ENCODE data around the gene AHDC1. TPM values are rescaled to one million over a fixed set of nuclear protein-coding genes. Genes with fewer than 3 reads are reported as not detected.

AHDC1 gene
- total RNA-seq, 1 experiment from 2014 or later: 33.7 TPM

- peaks cover 23 to 32% of the 10 kb centered on the region in 2 experiments for H3K4me1 ChIP-seq (ENCODE audit: control insufficient read depth in 1 of 2, insufficient read depth in 2 of 2, low read length in 2 of 2)
- H3K4me3 ChIP-seq (replicated peaks in 1 of 2; ENCODE audit: low read depth in 1 of 2, low read length in 2 of 2): no peak overlapping the region
Measured at GRCh38 chr1:27589841-27590426, 14.0 kb downstream of the AHDC1 start.

More at GRCh38 chr1:27589841-27590426, 14.0 kb downstream of the AHDC1 start:
- ATAC-seq: peak; percentile 33; the same call in 1 of the 2 replicates
- TF ChIP-seq POLR2A (IDR thresholded peaks at IDR 0.05; ENCODE audit: borderline replicate concordance, extremely low read depth, insufficient read depth, insufficient read length) (no peak), SP1 (IDR thresholded peaks at IDR 0.05; ENCODE audit: low read depth) (no peak), FOSL1 (IDR thresholded peaks at IDR 0.05; ENCODE audit: low read depth) (no peak), CBX3 (IDR thresholded peaks at IDR 0.05; ENCODE audit: low read depth) (no peak), ELF1 (IDR thresholded peaks at IDR 0.05; ENCODE audit: borderline replicate concordance, low read depth) (no peak), ATF3 (IDR thresholded peaks at IDR 0.05) (no peak), REST (IDR thresholded peaks at IDR 0.05; ENCODE audit: low read depth) (no peak), POLR2AphosphoS5 (IDR thresholded peaks at IDR 0.05; ENCODE audit: low read depth, low read length) (no peak), TCF7L2 (IDR thresholded peaks at IDR 0.05; ENCODE audit: borderline replicate concordance, extremely low read depth, insufficient read depth, insufficient read length) (no peak), SRF (IDR thresholded peaks at IDR 0.05; ENCODE audit: low read depth) (no peak), CTCF (IDR thresholded peaks at IDR 0.05 in 2 of 3, conservative IDR thresholded peaks at IDR 0.05 in 1 of 3; ENCODE audit: borderline replicate concordance in 1 of 3, insufficient read depth in 1 of 3, low read depth in 2 of 3, low read length in 2 of 3) (no peak), YY1 (IDR thresholded peaks at IDR 0.05; ENCODE audit: extremely low read depth, insufficient replicate concordance, low read depth, low read length) (no peak)
- RAD21 ChIA-PET (ENCODE audit: low non-redundant PET in 1 of 2, low total read pairs in 2 of 2, uncharacterized antibody in 2 of 2, unreplicated experiment in 2 of 2): no interaction called here
- Histone ChIP-seq H3K9me2 (ENCODE audit: insufficient read depth) (no peaks in the 10 kb centered on the region), H3K9ac (ENCODE audit: low read length) (no peak overlapping the region; the same call in 1 of the 2 replicates), H3K27ac (ENCODE audit: low read depth, low read length) (peak overlapping the region; percentile 47), H3K36me3 (ENCODE audit: control insufficient read depth in 1 of 2, insufficient read depth in 2 of 2, low read length in 2 of 2) (peaks cover 0 to 7% of the 10 kb centered on the region in 2 experiments; a peak in 2 of 4 replicates), H2AFZ (ENCODE audit: low read depth, low read length, poor library complexity, severe bottlenecking) (no peak overlapping the region), H3K79me2 (ENCODE audit: insufficient read depth, low read length) (peaks cover 65% of the 10 kb centered on the region), H3K27me3 (ENCODE audit: insufficient read depth, low read length) (no peaks in the 10 kb centered on the region), H3K4me2 (ENCODE audit: low read length) (peak overlapping the region; percentile 33; the same call in 1 of the 2 replicates), H3K9me3 (ENCODE audit: control insufficient read depth in 1 of 2, insufficient read depth in 1 of 2, low read depth in 1 of 2, low read length in 2 of 2) (no peaks in the 10 kb centered on the region), H4K20me1 (ENCODE audit: insufficient read depth) (no peaks in the 10 kb centered on the region)
- BruUV-seq (replicated peaks): no TSS peak
- no peak for DNase-seq (ENCODE audit: low read depth, low spot score)
- CTCF ChIA-PET: interaction anchor here (2.2 kb wide), 1 partner anchor 33 kb away, joined by 12 read pairs; no protein-coding TSS in a partner anchor
- intact Hi-C loops (cut with micrococcal nuclease): no loop called here
- POLR2A ChIA-PET: no interaction called here

All from HCT116 (cell line).